ENCODE data around the gene CUL7.

The CUL7 gene

GRCh38 chr6:43037706-43038105, 15.9 kb downstream of the CUL7 start:
- no peak for TF ChIP-seq CTCF (IDR thresholded peaks at IDR 0.05; ENCODE audit: unreplicated experiment in 3 of 3)
- Mint-ChIP-seq H3K27ac (no peak overlapping the region), H3K4me1 (no peaks in the 10 kb centered on the region), H3K36me3 (ENCODE audit: low read depth) (peaks cover 78% of the 10 kb centered on the region), H3K9me3 (no peaks in the 10 kb centered on the region), H3K27me3 (ENCODE audit: low read depth) (no peaks in the 10 kb centered on the region), H3K4me3 (no peak overlapping the region)

- H3K4me3 Mint-ChIP-seq = no peak overlapping the region
- TF ChIP-seq CTCF (IDR thresholded peaks at IDR 0.05; ENCODE audit: unreplicated experiment in 3 of 3) = no peak
These were observed 16.5 kb downstream of the CUL7 start for GRCh38 chr6:43037197-43037596.

GRCh38 chr6:43036712-43037111, 16.9 kb downstream of the CUL7 start:
- H3K9me3 Mint-ChIP-seq = no peaks in the 10 kb centered on the region
- H3K27me3 Mint-ChIP-seq (ENCODE audit: low read depth) = no peaks in the 10 kb centered on the region
- H3K27ac Mint-ChIP-seq = no peak overlapping the region
- H3K36me3 Mint-ChIP-seq (ENCODE audit: low read depth) = peaks cover 75% of the 10 kb centered on the region
- H3K4me1 Mint-ChIP-seq = no peaks in the 10 kb centered on the region
- H3K4me3 Mint-ChIP-seq = no peak overlapping the region
- no peak for TF ChIP-seq CTCF (IDR thresholded peaks at IDR 0.05; ENCODE audit: unreplicated experiment in 3 of 3)

More at GRCh38 chr6:43037197-43037596, 16.5 kb downstream of the CUL7 start:
- Mint-ChIP-seq H3K27ac (no peak overlapping the region), H3K4me1 (no peaks in the 10 kb centered on the region), H3K9me3 (no peaks in the 10 kb centered on the region), H3K27me3 (ENCODE audit: low read depth) (no peaks in the 10 kb centered on the region), H3K36me3 (ENCODE audit: low read depth) (peaks cover 73% of the 10 kb centered on the region)

- H3K27me3 Mint-ChIP-seq (ENCODE audit: low read depth) = no peaks in the 10 kb centered on the region
- H3K9me3 Mint-ChIP-seq = no peaks in the 10 kb centered on the region
- no peaks in the 10 kb centered on the region for H3K4me1 Mint-ChIP-seq
- H3K27ac Mint-ChIP-seq = peak overlapping the region in 1 of 3 experiments; percentile 23
- peaks cover 75% of the 10 kb centered on the region for H3K36me3 Mint-ChIP-seq (ENCODE audit: low read depth)
- no peak overlapping the region for H3K4me3 Mint-ChIP-seq
- no peak for TF ChIP-seq CTCF (IDR thresholded peaks at IDR 0.05; ENCODE audit: unreplicated experiment in 3 of 3)
These were observed 18.0 kb downstream of the CUL7 start for GRCh38 chr6:43035495-43036194.

- H3K36me3 Mint-ChIP-seq (ENCODE audit: low read depth) = peaks cover 76% of the 10 kb centered on the region
These were observed 19.5 kb downstream of the CUL7 start for GRCh38 chr6:43034190-43034525.

More at GRCh38 chr6:43034190-43034525, 19.5 kb downstream of the CUL7 start:
- H3K4me1 Mint-ChIP-seq = no peaks in the 10 kb centered on the region
- H3K4me3 Mint-ChIP-seq = no peak overlapping the region
- H3K27me3 Mint-ChIP-seq (ENCODE audit: low read depth) = no peaks in the 10 kb centered on the region
- no peak overlapping the region for H3K27ac Mint-ChIP-seq
- H3K9me3 Mint-ChIP-seq = no peaks in the 10 kb centered on the region
- TF ChIP-seq CTCF (IDR thresholded peaks at IDR 0.05; ENCODE audit: unreplicated experiment in 3 of 3) = no peak
